ENCODE results near the gene TBRG4. TPM values are rescaled to one million over a fixed set of nuclear protein-coding genes. Genes with fewer than 3 reads are reported as not detected.

Gene TBRG4
- polyA plus RNA-seq, 1 experiment: 38.8 TPM

DNA sequence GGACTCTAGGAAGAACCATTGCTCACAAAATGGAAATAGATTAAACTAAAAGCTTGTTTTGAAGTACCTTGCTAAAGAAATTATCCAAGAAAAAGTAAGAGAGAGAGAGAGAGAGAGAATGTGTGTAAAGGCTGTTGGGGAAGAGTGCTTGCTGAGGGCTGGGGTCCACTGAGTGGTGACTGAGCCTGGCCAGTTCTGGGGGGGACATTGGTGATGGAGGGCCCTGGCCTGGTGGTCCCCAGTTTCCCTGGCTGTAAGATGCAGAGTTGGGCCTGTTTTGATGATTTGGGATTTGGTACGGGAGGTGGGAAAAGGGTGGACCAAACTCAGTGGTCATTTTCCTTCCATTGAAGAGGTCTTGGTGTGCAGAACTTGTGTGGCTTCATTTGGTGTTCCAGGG lies 47.0 kb upstream of the TBRG4 start:
- H3K27me3 ChIP-seq (ENCODE audit: control insufficient read depth, insufficient read depth, low read length): peaks cover 43% of the 10 kb centered on the region
- ChIA-PET CTCF (interaction anchor here (0.6 to 1.8 kb wide), 2 partner anchors 102 to 159 kb away, joined by 4 to 8 read pairs; no protein-coding TSS in a partner anchor), POLR2A (no interaction called here)
- DNase-seq (ENCODE audit: low read depth, low spot score): no peak
- H3K9me3 ChIP-seq (ENCODE audit: control insufficient read depth, insufficient read depth, low read length): no peaks in the 10 kb centered on the region; the same call in 1 of the 2 replicates
- H3K4me3 ChIP-seq (ENCODE audit: low read depth, low read length): no peak overlapping the region
- H3K27ac ChIP-seq (ENCODE audit: low read depth, low read length): no peak overlapping the region
- TF ChIP-seq CTCF (IDR thresholded peaks at IDR 0.05; ENCODE audit: low read depth, low read length): no peak

DNA sequence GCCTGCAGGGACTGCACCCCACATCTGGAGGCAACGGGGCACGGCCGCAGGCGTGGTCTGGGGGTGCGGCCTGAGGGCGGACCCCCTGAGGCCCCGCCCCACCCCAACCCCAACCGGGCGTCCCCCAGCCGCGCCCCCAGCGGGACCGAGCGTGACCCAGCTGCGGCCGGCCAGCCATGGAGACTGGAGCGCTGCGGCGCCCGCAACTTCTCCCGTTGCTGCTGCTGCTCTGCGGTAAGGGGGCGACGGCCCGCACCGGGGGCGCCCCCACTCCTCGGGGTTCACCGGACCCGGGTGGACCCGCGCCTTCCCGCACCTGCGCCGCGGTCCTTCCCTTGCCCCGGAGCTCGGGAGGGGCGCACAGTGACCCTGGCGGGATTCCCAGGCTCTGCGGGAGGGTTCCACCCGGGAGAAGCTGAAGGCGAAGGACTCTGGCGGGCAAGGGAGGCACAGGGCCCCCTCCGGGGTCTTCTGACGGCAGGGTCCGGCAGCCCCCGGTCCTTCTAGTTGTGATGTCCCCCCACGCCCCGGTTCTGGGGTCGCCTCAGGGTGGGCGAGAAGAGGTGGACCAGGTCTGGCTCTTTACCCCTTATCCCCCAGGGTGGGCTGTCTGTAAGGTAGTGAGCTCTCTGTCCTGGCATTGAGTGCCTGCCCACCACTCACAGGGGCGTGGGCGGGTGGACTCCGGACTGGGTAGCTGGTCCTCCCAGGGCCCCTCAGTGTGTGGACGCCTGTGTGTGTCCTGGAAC lies 46.3 kb upstream of the TBRG4 start, which contains the start of gene RAMP3:
Gene RAMP3 (plus strand): TSS at position 139 of the 749 bp plus-strand sequence. CDS start 38 bp downstream, at position 177.
- Histone ChIP-seq H3K4me3 (ENCODE audit: low read depth, low read length) (no peak within 1 kb of the TSS), H3K27ac (ENCODE audit: low read depth, low read length) (no peak within 1 kb of the TSS), H3K9me3 (ENCODE audit: control insufficient read depth, insufficient read depth, low read length) (no peaks in the 10 kb centered on the region), H3K27me3 (ENCODE audit: control insufficient read depth, insufficient read depth, low read length) (peaks cover 43% of the 10 kb centered on the region)
- no peak for TF ChIP-seq CTCF (IDR thresholded peaks at IDR 0.05; ENCODE audit: low read depth, low read length)
- CTCF ChIA-PET: interaction anchor here (0.6 to 6.3 kb wide), 3 partner anchors 102 to 158 kb away, joined by 4 to 59 read pairs (median 8); no protein-coding TSS in a partner anchor
- DNase-seq (ENCODE audit: low read depth, low spot score): no peak
- POLR2A ChIA-PET: no interaction called here

GRCh38 chr7:45157286-45157652 lies 45.8 kb upstream of the TBRG4 start:
- POLR2A ChIA-PET: no interaction called here
- Histone ChIP-seq H3K9me3 (ENCODE audit: control insufficient read depth, insufficient read depth, low read length) (no peaks in the 10 kb centered on the region), H3K27me3 (ENCODE audit: control insufficient read depth, insufficient read depth, low read length) (peaks cover 43% of the 10 kb centered on the region), H3K27ac (ENCODE audit: low read depth, low read length) (no peak overlapping the region), H3K4me3 (ENCODE audit: low read depth, low read length) (no peak overlapping the region)
- no peak for TF ChIP-seq CTCF (IDR thresholded peaks at IDR 0.05; ENCODE audit: low read depth, low read length)
- CTCF ChIA-PET: interaction anchor here (6.3 kb wide), 1 partner anchor 103 kb away, joined by 59 read pairs; no protein-coding TSS in a partner anchor
- DNase-seq (ENCODE audit: low read depth, low spot score): no peak

DNA sequence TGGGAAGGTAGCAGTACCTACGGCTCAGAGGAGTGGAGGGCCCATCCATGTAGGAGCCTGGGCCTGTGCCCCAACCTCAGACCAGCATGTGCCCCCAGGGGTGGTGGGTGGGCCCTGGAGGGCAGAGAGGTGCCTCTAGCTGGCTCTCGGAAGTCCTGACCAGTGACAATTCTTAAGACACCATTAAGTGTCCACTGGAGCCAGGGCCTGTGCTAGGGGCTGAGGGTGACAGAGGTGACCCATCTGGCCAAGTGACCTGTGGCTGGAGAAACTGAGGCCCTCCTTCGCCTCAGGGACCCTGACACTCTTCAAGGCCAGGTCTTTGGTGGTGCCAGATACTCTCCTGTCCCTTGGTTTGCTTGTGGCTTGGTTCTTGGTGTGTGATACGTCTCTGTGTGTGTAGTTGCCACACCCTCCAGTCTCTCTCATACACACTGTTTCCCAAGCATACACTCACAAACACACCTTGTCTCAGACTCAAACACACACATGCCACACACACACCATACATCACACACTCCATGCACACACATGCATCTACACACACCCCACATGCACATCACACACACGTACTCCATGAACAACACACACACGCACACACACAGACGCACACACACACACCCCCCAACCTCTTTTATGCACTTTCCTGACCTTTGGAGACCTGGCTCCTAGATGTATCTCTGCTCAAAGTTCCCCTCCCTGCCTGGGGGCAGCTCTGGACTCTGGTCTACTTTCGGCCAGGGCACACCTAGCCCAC lies 45.2 kb upstream of the TBRG4 start:
- H3K27ac ChIP-seq (ENCODE audit: low read depth, low read length): no peak overlapping the region
- no peak overlapping the region for H3K4me3 ChIP-seq (ENCODE audit: low read depth, low read length)
- H3K27me3 ChIP-seq (ENCODE audit: control insufficient read depth, insufficient read depth, low read length): peaks cover 43% of the 10 kb centered on the region
- H3K9me3 ChIP-seq (ENCODE audit: control insufficient read depth, insufficient read depth, low read length): no peaks in the 10 kb centered on the region
- TF ChIP-seq CTCF (IDR thresholded peaks at IDR 0.05; ENCODE audit: low read depth, low read length): no peak
- POLR2A ChIA-PET: no interaction called here
- CTCF ChIA-PET: interaction anchor here (6.3 kb wide), 1 partner anchor 103 kb away, joined by 59 read pairs; no protein-coding TSS in a partner anchor
- no peak for DNase-seq (ENCODE audit: low read depth, low spot score)

- TF ChIP-seq CTCF (IDR thresholded peaks at IDR 0.05; ENCODE audit: low read depth, low read length): no peak
- ChIA-PET POLR2A (no interaction called here), CTCF (interaction anchor here (6.3 kb wide), 1 partner anchor 104 kb away, joined by 59 read pairs; no protein-coding TSS in a partner anchor)
- H3K27me3 ChIP-seq (ENCODE audit: control insufficient read depth, insufficient read depth, low read length): peaks cover 48% of the 10 kb centered on the region
- no peaks in the 10 kb centered on the region for H3K9me3 ChIP-seq (ENCODE audit: control insufficient read depth, insufficient read depth, low read length)
- no peak for DNase-seq (ENCODE audit: low read depth, low spot score)
- H3K27ac ChIP-seq (ENCODE audit: low read depth, low read length): no peak overlapping the region
- no peak overlapping the region for H3K4me3 ChIP-seq (ENCODE audit: low read depth, low read length)
These were observed 44.4 kb upstream of the TBRG4 start for GRCh38 chr7:45155941-45156340.
